Measurements from ENCODE around the gene CD40LG. TPM values are rescaled to one million over a fixed set of nuclear protein-coding genes. Genes with fewer than 3 reads are reported as not detected.

The CD40LG gene
- total RNA-seq, 1 donor from 2014 or later = not detected

- Histone ChIP-seq H3K9ac (no peak overlapping the region), H4K20me1 (ENCODE audit: low read depth) (no peaks in the 10 kb centered on the region), H3F3A (ENCODE audit: low read depth) (no peaks in the 10 kb centered on the region), H3K4me1 (no peaks in the 10 kb centered on the region), H3K9me3 (ENCODE audit: low read depth) (no peaks in the 10 kb centered on the region), H3K4me2 (no peak overlapping the region), H2AFZ (replicated peaks) (no peak overlapping the region), H3K4me3 (no peak overlapping the region), H3K27me3 (no peaks in the 10 kb centered on the region), H3K36me3 (no peaks in the 10 kb centered on the region), H3K79me2 (ENCODE audit: low read depth) (no peaks in the 10 kb centered on the region), H3K27ac (no peak overlapping the region)
- peaks cover 11% of the 10 kb centered on the region for H3K9me3 Mint-ChIP-seq
- H3K36me3 Mint-ChIP-seq = no peaks in the 10 kb centered on the region
- no peak overlapping the region for H3K27ac Mint-ChIP-seq
- no peak for DNase-seq (ENCODE audit: low spot score)
- no peak overlapping the region for H3K4me3 Mint-ChIP-seq
- peaks cover 7% of the 10 kb centered on the region for H3K27me3 Mint-ChIP-seq (ENCODE audit: insufficient read depth, low read depth)
- no peaks in the 10 kb centered on the region for H3K4me1 Mint-ChIP-seq
- no peak for TF ChIP-seq EZH2 (IDR thresholded peaks at IDR 0.05)
- no peak for TF ChIP-seq EZH2phosphoT487 (IDR thresholded peaks at IDR 0.05)
- TF ChIP-seq CTCF (IDR thresholded peaks at IDR 0.05) = no peak
Observed at GRCh38 chrX:136607236-136607635, 40.7 kb upstream of the CD40LG start.

GRCh38 chrX:136608295-136608933 lies 39.5 kb upstream of the CD40LG start:
- DNase-seq (ENCODE audit: low spot score) = peak; percentile 42
- Histone ChIP-seq H3K27me3 (no peaks in the 10 kb centered on the region), H3K4me1 (no peaks in the 10 kb centered on the region), H3K36me3 (no peaks in the 10 kb centered on the region), H4K20me1 (ENCODE audit: low read depth) (no peaks in the 10 kb centered on the region), H3F3A (ENCODE audit: low read depth) (no peaks in the 10 kb centered on the region), H3K79me2 (ENCODE audit: low read depth) (no peaks in the 10 kb centered on the region), H3K4me3 (no peak overlapping the region), H3K9me3 (ENCODE audit: low read depth) (no peaks in the 10 kb centered on the region), H3K4me2 (no peak overlapping the region), H3K27ac (no peak overlapping the region), H3K9ac (no peak overlapping the region), H2AFZ (replicated peaks) (no peak overlapping the region)
- Mint-ChIP-seq H3K27me3 (ENCODE audit: insufficient read depth, low read depth) (peaks cover 5% of the 10 kb centered on the region), H3K4me1 (no peaks in the 10 kb centered on the region), H3K9me3 (peaks cover 11% of the 10 kb centered on the region), H3K36me3 (no peaks in the 10 kb centered on the region), H3K4me3 (no peak overlapping the region), H3K27ac (no peak overlapping the region)
- no peak for TF ChIP-seq EZH2 (IDR thresholded peaks at IDR 0.05)
- peak; percentile 53 for TF ChIP-seq CTCF (IDR thresholded peaks at IDR 0.05)

GRCh38 chrX:136616987-136617685 lies 30.8 kb upstream of the CD40LG start:
- H3K9me3 Mint-ChIP-seq = peaks cover under 1% of the 10 kb centered on the region
- H3K4me2 ChIP-seq = no peak overlapping the region
- no peak for DNase-seq (ENCODE audit: low spot score)
- no peak overlapping the region for H3K4me3 Mint-ChIP-seq
- no peaks in the 10 kb centered on the region for H3K9me3 ChIP-seq (ENCODE audit: low read depth)
- no peak overlapping the region for H2AFZ ChIP-seq (replicated peaks)
- H3K27me3 ChIP-seq = no peaks in the 10 kb centered on the region
- H3K4me3 ChIP-seq = no peak overlapping the region
- no peaks in the 10 kb centered on the region for H3K79me2 ChIP-seq (ENCODE audit: low read depth)
- H3K36me3 ChIP-seq = no peaks in the 10 kb centered on the region
- H3K4me1 Mint-ChIP-seq = peaks cover 4% of the 10 kb centered on the region
- no peaks in the 10 kb centered on the region for H4K20me1 ChIP-seq (ENCODE audit: low read depth)
- no peaks in the 10 kb centered on the region for H3F3A ChIP-seq (ENCODE audit: low read depth)
- H3K36me3 Mint-ChIP-seq = no peaks in the 10 kb centered on the region
- H3K27ac ChIP-seq = no peak overlapping the region
- H3K27me3 Mint-ChIP-seq (ENCODE audit: insufficient read depth, low read depth) = peaks cover 2% of the 10 kb centered on the region
- TF ChIP-seq EZH2phosphoT487 (IDR thresholded peaks at IDR 0.05) (no peak), EZH2 (IDR thresholded peaks at IDR 0.05) (no peak), CTCF (IDR thresholded peaks at IDR 0.05) (no peak)
- H3K9ac ChIP-seq = no peak overlapping the region
- H3K27ac Mint-ChIP-seq = no peak overlapping the region
- H3K4me1 ChIP-seq = no peaks in the 10 kb centered on the region
